NCI-H1092 treated with DMSO at 0.1 percent for 48 hours (cell line): ENCODE results near the gene BCOR.

Experiments
- DNase-seq: peaks from one replicate; lab custom pipeline; 2025; lab: John Stamatoyannopoulos, UW

Gene BCOR

DNA sequence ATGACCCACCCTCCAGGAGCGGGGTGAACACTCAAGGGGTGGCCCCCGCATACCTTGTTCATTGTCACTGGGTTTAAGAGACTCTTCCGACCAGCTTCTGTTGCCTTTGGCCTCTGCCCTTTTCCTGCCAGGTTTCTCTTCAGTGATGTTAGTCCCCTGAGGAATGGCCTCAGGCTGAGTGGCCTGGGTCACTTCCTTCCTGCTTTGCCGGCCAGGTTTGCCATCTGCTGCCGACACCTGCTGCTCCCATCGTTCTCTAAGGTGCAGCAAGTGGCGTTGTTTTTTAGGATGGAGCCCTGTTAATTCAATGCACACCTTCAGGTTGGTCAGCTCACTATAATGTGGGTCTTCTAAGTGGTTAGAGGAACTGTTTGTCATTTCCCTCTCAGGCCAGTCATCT, 34.2 kb downstream of the BCOR start:
- peak; percentile 13 for DNase-seq

DNA sequence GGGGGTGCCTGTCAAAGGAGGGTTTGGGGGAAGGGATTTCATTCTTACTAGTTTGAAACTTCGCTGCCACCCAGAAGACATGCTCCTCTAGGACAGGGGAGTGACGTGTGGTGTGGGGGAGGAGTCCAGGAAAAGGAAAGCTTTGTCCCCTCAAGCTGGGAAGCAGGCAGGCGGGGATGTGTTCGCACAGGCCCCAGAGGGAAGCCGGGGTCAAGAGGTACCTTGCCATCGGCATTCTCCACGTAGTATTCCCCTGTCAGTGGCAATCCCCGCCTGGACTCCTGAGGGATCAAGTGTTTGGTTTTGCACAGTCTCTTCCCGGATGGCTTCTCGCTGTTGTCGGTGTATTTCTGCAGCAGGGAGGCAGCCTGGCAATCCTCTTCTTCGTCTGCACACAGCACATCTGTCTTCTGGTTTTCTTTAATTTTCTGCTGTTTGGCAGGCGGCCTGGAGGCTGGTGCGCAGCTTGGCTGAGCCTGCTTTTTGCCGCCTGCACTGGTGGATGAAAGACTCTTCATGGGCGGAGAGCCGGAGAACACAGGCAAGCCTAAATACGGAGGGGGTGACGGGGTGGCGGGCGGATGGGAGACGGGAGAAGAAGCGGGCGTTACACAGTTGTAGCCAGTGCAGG, 35.1 kb downstream of the BCOR start:
- DNase-seq, result no peak

DNA sequence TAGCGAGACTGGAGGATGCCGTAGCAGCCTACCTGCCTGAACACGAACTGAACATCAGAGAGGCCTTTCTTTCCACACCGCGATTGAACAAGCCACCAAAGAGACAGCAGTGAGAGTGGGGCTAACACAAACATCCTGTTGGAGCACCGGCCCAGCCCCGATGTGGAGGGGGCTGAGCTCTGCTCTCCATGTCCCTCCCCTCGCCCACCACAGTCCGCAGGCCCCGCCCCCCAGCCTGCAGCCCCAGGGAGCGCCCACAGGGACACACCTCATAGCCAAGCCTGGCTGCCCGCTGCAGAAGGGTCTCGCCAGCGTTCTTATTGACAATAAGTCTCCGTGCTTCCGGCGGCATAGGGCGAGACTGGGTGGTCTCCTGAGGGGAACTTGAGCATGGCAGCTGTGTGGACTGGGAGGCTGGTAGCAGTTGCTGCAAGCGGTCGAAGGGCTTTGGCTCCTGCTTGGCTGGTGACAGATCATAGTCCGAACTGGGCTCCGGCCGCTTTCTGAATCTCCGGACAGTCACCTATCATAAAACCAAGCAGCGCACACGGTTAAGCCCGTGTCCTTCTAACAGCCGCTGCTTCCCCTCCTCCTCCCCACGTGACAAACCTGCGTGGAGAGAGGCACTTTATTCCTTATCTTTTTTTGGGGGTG, 35.8 kb downstream of the BCOR start:
- no peak for DNase-seq

DNA sequence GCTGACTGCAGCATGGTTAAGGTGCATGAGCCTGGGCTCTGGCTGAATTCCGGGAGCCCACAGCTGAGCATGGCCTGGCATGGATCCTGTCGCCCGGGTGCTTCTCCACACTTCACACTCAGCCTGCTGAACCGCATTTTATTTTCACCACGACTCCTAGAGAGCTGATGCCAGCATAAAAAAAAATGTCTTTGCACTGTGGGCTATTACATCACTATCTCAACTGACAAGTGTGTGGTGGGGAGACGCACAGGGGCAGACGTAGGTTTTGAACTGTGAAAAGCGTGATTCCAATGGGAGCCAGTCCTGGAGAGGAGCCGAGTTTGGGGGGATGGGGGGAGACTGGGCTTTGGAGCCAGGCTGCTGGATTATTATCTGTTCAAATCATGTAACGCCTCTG, 36.8 kb downstream of the BCOR start:
- DNase-seq, result no peak

DNA sequence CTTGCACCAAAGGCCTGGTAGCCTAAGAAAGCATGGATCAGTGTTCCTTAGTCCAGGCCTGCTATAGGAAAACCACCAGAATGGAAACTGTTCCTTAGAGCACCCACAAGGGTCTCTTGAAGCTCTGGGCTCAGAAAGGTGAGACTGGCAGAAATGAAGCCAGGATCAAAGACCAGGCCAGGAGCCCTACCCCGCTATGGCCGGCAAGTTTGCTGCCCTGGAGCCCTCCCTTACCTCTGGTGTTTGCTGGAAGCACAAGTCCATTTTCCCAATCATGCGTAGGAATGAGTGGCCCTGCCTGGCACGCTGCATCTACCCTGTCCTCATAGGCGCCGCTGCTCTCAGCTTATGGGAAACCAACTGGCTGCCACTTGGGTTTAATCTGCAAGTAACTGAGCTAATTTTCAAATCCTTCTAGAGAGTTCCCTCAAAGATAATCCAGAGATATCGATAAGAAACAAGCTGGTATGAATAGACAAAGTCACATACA, 37.4 kb downstream of the BCOR start:
- no peak for DNase-seq

DNA sequence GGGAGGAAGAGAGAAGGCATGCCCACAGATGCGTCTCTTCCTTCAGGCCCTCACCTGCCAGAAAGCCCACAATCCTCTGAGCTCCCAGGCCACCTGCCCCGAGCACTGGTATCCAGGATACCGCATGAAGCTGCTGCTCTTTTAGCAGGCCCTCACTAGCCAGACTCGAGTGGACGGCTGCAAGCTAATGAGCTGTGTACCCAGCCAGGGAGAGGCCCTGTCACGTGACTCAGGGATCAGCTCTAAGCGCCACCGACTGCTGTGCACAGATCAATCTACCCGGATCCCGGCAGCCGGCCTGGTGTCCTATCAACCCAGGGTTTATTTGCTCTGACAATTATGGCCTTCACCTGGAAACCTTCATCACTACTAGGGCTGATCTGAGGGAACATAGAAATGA, 39.0 kb downstream of the BCOR start:
- DNase-seq, result peak; percentile 92

DNA sequence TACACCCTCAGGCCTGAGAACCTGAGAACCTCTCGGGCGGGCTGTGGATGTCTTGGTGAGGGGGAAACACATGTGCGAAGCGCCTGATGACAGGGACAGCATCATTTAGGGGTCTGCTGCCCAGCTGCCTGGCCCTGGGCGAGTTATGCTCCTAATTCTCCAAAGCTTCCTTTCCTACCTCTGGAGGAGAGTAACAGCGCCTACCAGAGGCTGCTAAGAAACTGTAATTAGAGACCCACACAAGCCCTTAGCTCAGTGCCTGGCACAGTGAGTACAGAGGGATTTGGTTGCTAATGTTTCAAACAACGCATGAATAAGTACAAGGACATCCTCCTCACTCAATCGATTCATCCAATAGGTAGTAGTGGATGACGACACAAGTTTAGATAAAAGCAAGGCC, 40.4 kb downstream of the BCOR start:
- DNase-seq, result no peak

DNA sequence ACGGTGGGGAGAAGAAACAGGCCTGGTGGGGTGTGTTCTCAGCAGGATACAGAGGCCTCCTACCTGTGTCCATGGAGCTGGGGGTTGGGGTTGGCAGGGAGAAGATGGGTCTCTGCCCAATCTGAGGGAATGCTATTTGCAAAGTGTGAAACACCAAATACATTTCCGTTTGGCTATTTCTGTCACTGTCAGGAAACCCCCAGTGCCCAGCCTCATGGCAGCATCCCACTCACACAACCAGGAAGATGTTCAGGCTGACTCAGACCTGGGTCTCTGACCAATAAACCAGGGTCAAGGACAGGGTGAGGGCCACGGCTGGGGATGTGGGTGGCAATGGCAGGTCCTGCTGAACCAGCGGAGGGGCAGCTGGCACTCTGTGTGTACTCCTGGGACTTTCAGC, 41.3 kb downstream of the BCOR start:
- DNase-seq, result no peak

DNA sequence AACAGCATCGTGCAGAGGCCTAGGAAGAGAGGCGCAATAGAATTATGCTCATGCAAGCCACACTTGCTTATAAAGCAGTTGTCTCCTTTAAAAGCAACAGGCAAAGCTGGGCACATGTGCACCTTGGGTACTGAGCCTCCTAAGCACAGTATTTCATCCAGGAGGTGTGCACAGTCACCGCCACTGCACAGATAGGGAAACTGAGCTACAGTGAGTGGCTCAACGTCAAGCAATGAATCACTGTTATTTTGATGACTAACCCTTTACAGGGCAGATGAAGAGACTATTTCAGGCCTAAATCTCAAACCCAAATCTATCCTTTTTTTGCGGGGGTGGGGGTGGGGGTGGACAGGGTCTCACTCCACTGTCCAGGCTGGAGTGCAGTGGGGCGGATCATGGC, 42.3 kb downstream of the BCOR start:
- DNase-seq, result no peak

DNA sequence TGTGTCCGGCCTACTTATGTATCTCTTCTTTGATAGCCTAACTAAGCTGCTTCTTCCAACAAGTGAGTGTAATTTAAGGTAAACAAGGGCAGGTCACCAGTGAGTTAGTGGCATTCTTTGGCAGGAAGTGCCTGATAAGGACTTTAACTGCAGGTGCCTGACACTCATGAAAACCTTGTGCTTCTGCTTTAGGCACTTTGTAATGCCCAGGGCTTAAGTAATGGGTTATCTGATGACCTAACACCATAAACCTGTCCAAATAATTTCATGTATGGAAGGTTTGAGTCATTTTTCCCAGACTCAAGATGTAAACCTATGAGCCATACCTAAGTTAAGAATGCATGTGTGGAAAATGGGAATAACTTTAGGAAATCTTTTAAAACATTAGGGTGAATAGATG, 43.0 kb downstream of the BCOR start:
- DNase-seq, result no peak

DNA sequence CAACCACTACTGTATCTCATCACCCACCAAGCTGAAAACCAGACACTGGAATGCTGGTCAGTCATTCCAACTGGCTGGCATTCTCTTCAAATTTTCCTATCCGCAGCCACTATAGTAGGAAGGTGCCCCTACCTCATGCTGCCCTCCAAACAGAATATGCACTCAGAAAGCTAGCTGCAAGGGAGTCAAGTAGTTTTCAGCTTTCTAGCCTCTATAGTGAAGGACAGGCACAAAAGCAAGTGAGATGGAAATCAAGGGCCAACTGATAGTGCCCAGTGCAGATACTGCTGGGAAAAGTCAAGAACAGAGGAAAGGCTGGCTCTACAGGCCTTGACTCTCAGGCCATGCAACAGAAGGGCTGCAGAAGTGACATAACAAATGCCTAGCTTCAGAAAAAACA, 47.2 kb downstream of the BCOR start:
- no peak for DNase-seq

DNA sequence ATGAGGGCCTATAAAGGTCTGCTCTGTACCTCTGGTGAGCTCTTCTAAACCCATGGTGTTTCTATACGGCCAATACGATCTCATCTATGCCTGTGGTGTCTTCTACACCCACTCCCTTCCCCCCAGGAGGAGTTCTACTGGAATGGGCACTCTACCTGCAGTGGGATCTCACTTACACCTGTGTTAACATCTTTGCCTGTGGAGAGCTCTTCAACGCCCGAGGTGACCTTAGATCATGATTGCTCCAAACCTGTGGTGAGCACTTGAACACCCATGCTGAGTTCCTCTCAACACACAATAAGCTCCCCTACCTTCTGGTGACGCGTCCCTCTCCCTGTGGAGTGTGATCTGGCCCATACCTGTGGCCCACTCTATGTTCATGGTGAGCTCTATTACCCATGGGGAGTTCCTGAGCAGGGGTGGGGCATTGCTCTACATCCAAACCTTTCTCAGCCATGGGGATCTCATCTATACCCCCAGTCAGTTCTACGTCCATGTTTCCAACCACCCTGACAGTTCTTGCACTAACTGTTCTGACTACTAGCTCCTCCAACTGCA, 48.6 kb downstream of the BCOR start:
- DNase-seq, result no peak

DNA sequence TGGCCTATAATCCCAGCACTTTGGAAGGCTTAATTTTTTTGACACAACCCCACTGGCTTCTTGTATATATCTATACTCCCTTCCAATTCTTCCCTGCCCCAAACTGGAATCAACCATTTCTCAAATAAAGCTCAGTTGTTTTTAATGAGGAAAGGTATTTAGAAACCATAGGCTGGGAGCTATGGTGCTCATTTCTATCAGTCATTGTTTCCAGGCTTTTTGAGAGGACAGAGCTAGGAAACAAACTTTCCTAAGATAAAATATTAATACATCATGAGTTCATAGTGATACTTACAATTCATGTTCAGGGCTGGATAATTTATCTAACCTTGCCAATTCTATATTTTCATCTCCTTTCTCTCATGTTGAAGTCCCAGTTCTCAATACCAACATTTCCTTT, 50.3 kb downstream of the BCOR start:
- DNase-seq, result no peak

DNA sequence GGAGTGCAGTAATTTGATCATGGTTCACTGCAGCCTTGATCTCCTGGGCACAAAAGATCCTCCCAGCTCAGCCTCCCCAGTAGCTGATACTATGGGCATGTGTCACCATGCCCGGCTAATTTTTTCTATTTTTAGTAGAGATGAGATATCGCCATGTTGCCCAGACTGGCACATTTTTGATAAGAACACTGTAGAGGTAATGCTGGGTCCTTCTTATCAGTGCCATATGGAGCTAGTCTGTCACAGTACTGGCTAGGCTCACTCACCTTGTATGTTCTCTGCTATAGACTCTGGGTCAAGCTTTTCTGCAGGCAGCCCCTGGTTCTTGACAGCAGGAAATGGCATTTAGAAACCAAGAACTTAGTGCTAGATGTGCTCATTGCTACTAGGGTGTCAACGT, 53.9 kb downstream of the BCOR start:
- no peak for DNase-seq

DNA sequence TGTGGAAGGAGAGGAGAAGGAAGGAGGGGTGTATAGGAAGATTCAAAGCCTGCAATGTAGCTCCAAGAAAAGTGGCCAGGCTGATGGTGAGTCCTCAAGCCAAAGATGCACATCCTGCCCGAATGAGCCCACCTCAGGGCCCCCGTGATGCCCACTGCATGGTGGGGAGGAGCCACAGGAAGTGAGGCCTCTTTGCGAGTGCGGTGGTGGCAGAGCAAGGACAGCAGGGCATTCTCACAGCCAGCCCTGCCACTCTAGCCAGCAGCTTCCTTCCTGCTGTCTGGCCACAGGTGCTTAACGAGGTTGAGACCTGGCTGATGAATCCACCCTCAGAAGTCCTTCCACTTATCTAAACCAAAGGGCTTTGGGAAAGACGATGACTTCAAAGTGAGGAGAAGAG, 55.8 kb downstream of the BCOR start:
- no peak for DNase-seq

DNA sequence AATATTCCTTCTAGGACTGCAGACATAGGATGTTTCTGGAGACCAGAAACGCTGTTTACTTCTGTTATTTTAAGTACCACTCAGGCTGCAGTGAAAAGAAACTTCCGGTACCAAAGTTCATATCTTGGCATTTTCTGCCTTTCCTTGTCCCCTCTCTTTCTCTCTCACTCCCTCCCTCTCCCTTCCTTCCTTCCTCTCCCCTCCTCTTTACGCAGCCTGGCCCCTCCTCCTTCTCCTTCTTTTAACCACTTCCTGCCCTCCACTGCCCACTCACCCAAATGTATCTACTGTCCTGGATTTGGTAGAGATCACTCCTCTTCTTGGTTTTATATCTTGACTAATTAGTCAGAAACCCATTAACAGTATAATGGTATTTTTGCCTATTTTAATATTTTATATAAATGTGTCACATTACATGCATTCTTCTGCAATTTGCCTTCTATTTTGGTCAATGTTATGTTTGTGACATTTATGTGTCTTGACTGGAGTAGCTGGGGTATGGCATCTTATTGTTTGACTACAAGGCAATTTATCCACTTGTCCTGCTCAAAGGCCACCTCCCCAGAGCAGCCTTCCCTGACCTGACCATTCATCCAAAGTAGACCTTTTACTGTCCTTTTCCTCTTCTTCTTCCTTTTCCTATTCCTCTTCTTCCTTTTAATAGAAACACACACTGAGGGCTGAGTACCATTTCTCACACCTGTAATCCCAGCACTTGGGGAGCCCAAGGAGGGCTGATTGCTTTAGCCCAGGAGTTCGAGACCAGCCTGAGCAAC, 56.9 kb downstream of the BCOR start:
- no peak for DNase-seq

DNA sequence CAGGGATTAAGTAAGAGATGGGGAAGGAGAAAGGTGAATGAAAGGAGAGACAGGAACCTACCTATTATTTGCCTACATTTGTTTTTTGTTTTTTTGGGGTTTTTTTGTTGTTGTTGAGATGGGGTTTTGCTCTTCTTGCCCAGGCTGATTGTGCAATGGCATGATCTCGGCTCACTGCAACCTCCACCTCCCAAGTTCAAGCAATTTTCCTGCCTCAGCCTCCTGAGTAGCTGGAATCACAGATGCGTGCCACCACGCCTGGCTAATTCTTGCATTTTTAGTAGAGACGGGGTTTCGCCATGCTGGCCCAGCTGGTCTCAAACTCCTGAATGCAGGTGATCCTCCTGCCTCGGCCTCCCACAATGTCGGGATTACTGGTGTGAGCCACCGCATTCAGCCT, 57.9 kb downstream of the BCOR start:
- no peak for DNase-seq

DNA sequence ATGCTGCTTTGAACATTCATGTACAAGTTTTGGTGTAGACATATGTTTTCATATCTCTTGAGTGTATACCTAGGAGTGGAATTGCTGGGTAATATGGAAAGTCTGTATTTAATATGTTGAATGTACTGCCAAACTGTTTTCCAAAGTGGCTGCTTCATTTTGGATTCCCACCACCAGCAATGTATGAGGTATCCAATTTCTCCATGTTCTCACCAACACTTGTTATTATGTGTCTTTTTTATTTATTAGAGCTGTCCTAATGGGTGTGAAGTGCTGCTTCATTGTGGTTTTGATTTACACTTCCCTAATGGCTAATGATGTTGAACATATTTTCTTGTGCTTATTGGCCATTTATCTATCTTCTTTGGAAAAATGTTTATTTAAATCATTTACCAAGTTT, 60.4 kb downstream of the BCOR start:
- DNase-seq, result no peak

DNA sequence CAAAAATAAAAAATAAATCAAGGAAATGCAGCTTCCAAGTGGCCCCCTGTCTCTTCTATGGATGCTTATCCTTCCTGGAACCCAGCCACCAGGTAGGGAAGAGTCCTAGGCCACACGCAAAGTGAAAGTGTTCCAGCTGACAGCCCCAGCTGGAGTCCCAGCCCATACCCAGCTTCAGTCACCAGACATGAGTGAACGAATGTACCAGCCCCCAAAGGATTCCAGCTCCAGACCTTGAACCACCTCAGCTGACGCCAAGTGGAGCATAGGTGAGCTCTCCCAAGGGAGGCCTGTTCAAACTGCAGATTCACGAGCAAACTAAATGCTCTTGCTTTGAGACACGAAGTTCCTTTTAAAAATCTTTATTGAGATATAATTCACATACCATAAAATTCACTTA, 62.0 kb downstream of the BCOR start:
- no peak for DNase-seq

DNA sequence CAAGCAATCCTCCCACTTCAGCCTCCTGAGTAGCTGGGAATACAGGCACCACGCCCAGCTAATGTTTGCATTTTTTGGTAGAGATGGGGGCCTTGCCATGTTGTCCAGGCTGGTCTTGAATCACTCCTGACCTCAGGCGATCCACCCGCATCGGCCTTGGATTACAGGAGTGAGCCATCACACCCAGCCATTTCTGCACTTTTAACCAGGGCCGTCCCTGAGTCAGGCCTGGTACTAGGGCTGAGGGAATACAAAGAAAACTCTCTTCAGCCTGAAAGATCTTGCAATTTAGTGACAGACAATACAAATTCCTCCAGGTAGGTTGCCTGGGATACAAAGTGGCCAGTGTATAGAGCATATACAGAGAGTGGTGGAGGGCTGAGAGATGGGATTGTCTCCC, 65.8 kb downstream of the BCOR start:
- no peak for DNase-seq

DNA sequence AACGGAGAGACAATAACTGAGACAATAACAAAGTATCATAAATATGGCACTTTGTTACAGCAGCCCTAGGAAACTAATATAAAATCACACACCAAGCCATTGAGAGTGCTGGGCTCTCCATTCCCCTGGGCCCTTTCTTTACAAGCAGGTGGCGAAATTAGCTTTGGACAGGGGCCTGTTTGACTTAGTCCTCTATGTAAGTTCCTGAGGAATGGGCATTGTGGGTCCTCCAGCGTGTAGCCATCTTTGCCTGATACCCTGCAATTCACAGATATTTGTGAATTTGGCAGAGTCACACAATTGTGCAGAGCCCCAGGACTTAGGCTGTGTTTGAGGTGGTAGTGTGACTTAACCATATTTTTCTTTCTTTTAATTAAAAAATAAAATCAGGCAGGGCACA, 67.6 kb downstream of the BCOR start:
- no peak for DNase-seq

DNA sequence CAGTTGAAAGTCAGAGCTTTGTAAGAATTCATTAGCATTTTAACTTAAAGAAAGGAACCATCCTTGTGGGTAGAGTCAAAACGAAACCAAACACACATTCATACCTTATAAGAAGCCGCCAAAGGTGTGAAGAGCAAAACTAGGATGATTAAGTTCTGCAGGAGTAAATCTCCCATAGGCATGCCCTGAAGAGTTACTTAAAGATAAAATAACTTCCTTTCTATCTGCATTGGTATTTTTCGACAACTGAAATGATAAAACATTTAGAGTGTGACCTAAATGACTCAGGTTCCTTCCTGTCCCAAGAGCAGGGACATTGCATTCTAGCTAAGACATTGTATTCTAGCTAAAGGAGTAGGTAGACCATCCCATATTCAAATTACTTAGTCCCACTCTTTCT, 75.3 kb downstream of the BCOR start:
- no peak for DNase-seq

DNA sequence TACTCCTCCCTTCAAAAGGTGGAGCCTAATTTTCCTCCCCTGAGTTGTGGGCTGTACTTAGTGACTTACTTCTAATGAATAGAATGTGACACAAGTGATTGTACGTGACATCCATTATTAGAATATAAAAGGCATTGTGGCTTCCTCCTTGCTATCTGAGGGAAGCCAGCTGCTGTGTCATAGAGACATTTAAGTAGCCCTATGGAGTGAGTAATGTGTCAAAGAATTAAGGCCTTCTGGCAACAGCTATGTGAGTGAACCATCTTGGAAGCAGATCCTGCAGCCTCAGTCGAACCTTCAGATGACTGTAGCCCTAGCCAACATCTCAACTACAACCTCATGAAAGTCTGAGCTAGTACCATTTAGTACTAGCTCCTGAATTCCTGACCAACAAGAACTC, 76.1 kb downstream of the BCOR start:
- no peak for DNase-seq
